HepG2 (cell line): ENCODE measurements around the gene OGA.

Source experiments
- ATAD3A ChIP-seq: sonication (generic); formaldehyde crosslinking; IDR thresholded peaks from 2 replicates; pipeline ENCODE4 v1.4.0; 2020; ENCODE audit warnings: missing genetic modification reagents
- CTCF ChIP-seq: sonication (generic); formaldehyde crosslinking; IDR thresholded peaks from 2 replicates; pipeline ENCODE4 v1.5.0; 2020; ENCODE audit warnings: mild to moderate bottlenecking, missing genetic modification reagents, moderate library complexity
- KLF11 ChIP-seq: IDR thresholded peaks from 2 replicates; pipeline ENCODE4 v1.6.1; 2016; ENCODE audit warnings: missing compliant biosample characterization
- POLR2A ChIP-seq, 2 experiments: IDR thresholded peaks; 2 replicates each; pipeline ENCODE4 v1.6.1; 2011; ENCODE audit warnings: low read depth in 2 of 2, low read length in 2 of 2, mild to moderate bottlenecking in 1 of 2, moderate library complexity in 1 of 2; ENCODE audit not compliant: insufficient read depth in 1 of 2
- POLR2AphosphoS5 ChIP-seq: IDR thresholded peaks from 2 replicates; pipeline ENCODE4 v1.6.1; 2012; ENCODE audit warnings: low read depth, low read length
- SP1 ChIP-seq, 2 experiments: fragments of 450-650 bp in 1 of 2; sonication (generic) in 1 of 2; formaldehyde crosslinking in 1 of 2; IDR thresholded peaks; 2 replicates each; pipeline versions ENCODE4 v1.4.0 to v1.6.1; 2016 to 2020; ENCODE audit warnings: missing genetic modification reagents in 1 of 2
- TCF7L2 ChIP-seq: IDR thresholded peaks from 2 replicates; pipeline ENCODE4 v1.6.1; 2011; ENCODE audit warnings: mild to moderate bottlenecking, low read depth, low read length, moderate library complexity
- TOE1 ChIP-seq: sonication (generic); formaldehyde crosslinking; IDR thresholded peaks from 2 replicates; pipeline ENCODE4 v1.4.0; 2020; ENCODE audit warnings: mild to moderate bottlenecking, missing genetic modification reagents

- no peak for TF ChIP-seq ATAD3A (CRISPR knock-in tag)
- no peak for TF ChIP-seq POLR2AphosphoS5
- no peak for TF ChIP-seq TCF7L2
- no peak for TF ChIP-seq KLF11 (CRISPR knock-in tag)
- TF ChIP-seq TOE1 (CRISPR knock-in tag), result no peak
- no peak for TF ChIP-seq POLR2A (IDR thresholded peaks at IDR 0.05; ENCODE audit: insufficient read depth in 1 of 2, low read depth in 2 of 2, low read length in 2 of 2)
- no peak for TF ChIP-seq SP1 (IDR thresholded peaks at IDR 0.05)
- TF ChIP-seq SP1 (CRISPR knock-in tag; IDR thresholded peaks at IDR 0.05), result no peak
- TF ChIP-seq CTCF (CRISPR knock-in tag), result no peak
Measured at GRCh38 chr10:101766306-101766705, 51.9 kb downstream of the OGA start.
